DND-41 (cell line): Measurements from ENCODE around the gene CACNA1D.

Source experiments
- EZH2 ChIP-seq: IDR thresholded peaks from 3 replicates; pipeline ENCODE4 v1.6.1; 2012; ENCODE audit warnings: borderline replicate concordance, low read depth, mild to moderate bottlenecking, moderate library complexity, low read length, inconsistent platforms; ENCODE audit not compliant: severe bottlenecking
- TF ChIP-seq, protein P1 (sequence below): IDR thresholded peaks from 2 replicates; pipeline ENCODE4 v1.5.1; 2012; ENCODE audit warnings: borderline replicate concordance, low read length, moderate library complexity, mild to moderate bottlenecking; ENCODE audit not compliant: poor library complexity, severe bottlenecking; ENCODE audit errors: extremely low read depth

DNA sequence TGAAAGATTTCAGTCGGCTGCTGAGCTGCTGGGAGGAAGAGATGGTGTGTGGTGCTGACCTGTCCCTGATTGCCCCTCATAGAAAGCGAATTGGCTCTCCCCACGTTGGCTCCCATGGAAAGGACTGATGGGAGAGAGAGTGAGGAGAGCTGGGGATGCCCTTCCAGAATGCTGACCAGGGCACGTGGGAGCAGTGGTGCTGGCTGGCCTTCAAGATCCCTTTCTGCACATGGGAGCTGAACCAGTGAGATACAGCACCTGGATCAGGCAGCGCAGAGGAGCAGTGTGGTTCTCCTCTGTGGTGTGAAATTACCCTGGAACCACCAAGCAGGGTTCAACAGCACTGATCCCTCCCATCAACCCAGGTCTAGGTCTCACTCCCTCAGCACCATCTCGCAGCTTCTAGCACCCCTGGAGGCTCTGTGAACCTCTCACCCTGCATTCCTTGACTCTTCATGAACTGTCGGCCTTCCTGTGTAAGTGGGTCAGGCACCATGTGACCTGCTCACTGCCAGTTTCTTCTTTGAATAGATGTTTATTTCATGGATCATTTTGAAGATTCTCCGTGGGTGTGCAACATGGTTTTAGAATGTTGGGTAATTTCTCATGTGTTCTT, 55.7 kb downstream of the CACNA1D start:
- TF ChIP-seq, protein P1, sequence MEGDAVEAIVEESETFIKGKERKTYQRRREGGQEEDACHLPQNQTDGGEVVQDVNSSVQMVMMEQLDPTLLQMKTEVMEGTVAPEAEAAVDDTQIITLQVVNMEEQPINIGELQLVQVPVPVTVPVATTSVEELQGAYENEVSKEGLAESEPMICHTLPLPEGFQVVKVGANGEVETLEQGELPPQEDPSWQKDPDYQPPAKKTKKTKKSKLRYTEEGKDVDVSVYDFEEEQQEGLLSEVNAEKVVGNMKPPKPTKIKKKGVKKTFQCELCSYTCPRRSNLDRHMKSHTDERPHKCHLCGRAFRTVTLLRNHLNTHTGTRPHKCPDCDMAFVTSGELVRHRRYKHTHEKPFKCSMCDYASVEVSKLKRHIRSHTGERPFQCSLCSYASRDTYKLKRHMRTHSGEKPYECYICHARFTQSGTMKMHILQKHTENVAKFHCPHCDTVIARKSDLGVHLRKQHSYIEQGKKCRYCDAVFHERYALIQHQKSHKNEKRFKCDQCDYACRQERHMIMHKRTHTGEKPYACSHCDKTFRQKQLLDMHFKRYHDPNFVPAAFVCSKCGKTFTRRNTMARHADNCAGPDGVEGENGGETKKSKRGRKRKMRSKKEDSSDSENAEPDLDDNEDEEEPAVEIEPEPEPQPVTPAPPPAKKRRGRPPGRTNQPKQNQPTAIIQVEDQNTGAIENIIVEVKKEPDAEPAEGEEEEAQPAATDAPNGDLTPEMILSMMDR: no peak
- TF ChIP-seq EZH2: no peak
